ENCODE results near the gene C4BPA. TPM values are rescaled to one million over a fixed set of nuclear protein-coding genes. Genes with fewer than 3 reads are reported as not detected.

C4BPA gene
- total and polyA plus RNA-seq, 10 of the 15 experiments (the other 5 are each of a cell fraction or from before 2014, with no cell fraction given), result 0.31 TPM; not detected in 9

- TF ChIP-seq ATF2 (IDR thresholded peaks at IDR 0.05; ENCODE audit: low read length), result no peak
These were observed 47.9 kb downstream of the C4BPA start (continued) for GRCh38 chr1:207151920-207152319.

- Histone ChIP-seq H3K4me2 (ENCODE audit: control insufficient read depth, insufficient read depth) (no peak overlapping the region), H2AFZ (ENCODE audit: control insufficient read depth, low read depth, low read length) (no peak overlapping the region), H3K4me1 (ENCODE audit: control insufficient read depth, insufficient read depth, low read length) (no peaks in the 10 kb centered on the region), H3K4me3 (no peak overlapping the region), H3K9me3 (replicated peaks; ENCODE audit: control insufficient read depth, insufficient read depth, low read length) (peaks cover 1% of the 10 kb centered on the region; the same call in 1 of the 3 replicates), H3K9ac (ENCODE audit: control insufficient read depth, insufficient read depth, low read length) (no peak overlapping the region), H4K20me1 (ENCODE audit: control insufficient read depth, insufficient read depth) (no peaks in the 10 kb centered on the region), H3K36me3 (ENCODE audit: control insufficient read depth in 2 of 2, insufficient read depth in 2 of 2, low read length in 1 of 2) (no peaks in the 10 kb centered on the region), H3K79me2 (ENCODE audit: control insufficient read depth, insufficient read depth, low read length) (no peaks in the 10 kb centered on the region), H3K27me3 (replicated peaks in 1 of 2; ENCODE audit: control insufficient read depth in 2 of 2, insufficient read depth in 2 of 2, low read length in 1 of 2) (no peaks in the 10 kb centered on the region; a peak in 1 of 4 replicates), H3K27ac (ENCODE audit: control insufficient read depth, insufficient read depth) (no peak overlapping the region)
- RAD21 ChIA-PET (ENCODE audit: unreplicated experiment), result no interaction called here
- CTCF ChIA-PET, result interaction anchor here (0.7 kb wide), 1 partner anchor 370 kb away, joined by 3 read pairs; no protein-coding TSS in a partner anchor
- DNase-seq (ENCODE audit: low read depth, low spot score) (no peak), ATAC-seq (no peak), FAIRE-seq (no peak)
- 34% methylated on average over 5 of the region's 5 CpGs for WGBS (ENCODE audit: insufficient coverage, insufficient replicate concordance, low lambda C conversion rate, missing lambda C conversion rate)
- intact Hi-C loops (cut with micrococcal nuclease; ENCODE audit: unreplicated experiment) (no loop called here), in situ Hi-C loops (cut with MboI) (no loop called here)
- POLR2A ChIA-PET, result interaction anchor here (0.5 kb wide), 1 partner anchor 133 kb away, joined by 3 read pairs; no protein-coding TSS in a partner anchor
- no TSS peak for BruUV-seq (replicated peaks)
- TF ChIP-seq EP300 (IDR thresholded peaks at IDR 0.05; ENCODE audit: borderline replicate concordance in 1 of 2, control insufficient read depth in 1 of 2, low read depth in 2 of 2, low read length in 2 of 2) (no peak), MYB (IDR thresholded peaks at IDR 0.05; ENCODE audit: borderline replicate concordance, low read depth, low read length) (no peak), RCOR1 (conservative IDR thresholded peaks at IDR 0.05; ENCODE audit: low read depth, low read length) (no peak), GABPA (IDR thresholded peaks at IDR 0.05; ENCODE audit: low read depth) (0 out of 2 replicates have a peak, but pooled peaks have one; percentile 28), ZNF217 (IDR thresholded peaks at IDR 0.05) (no peak), CREM (IDR thresholded peaks at IDR 0.05; ENCODE audit: low read depth) (no peak), NR2C1 (IDR thresholded peaks at IDR 0.05) (0 out of 2 replicates have a peak, but pooled peaks have one; percentile 24), BCLAF1 (IDR thresholded peaks at IDR 0.05) (no peak), SIX5 (IDR thresholded peaks at IDR 0.05; ENCODE audit: low read depth, low read length, severe bottlenecking) (no peak), NFYA (IDR thresholded peaks at IDR 0.05; ENCODE audit: borderline replicate concordance, low read depth, low read length) (no peak), HSF1 (IDR thresholded peaks at IDR 0.05; ENCODE audit: low read depth, low read length) (no peak), NFXL1 (IDR thresholded peaks at IDR 0.05; ENCODE audit: borderline replicate concordance) (no peak), DPF2 (IDR thresholded peaks at IDR 0.05) (no peak), POLR2AphosphoS5 (IDR thresholded peaks at IDR 0.05; ENCODE audit: low read length) (no peak), ZNF24 (IDR thresholded peaks at IDR 0.05) (no peak)
- SMC1A ChIA-PET (ENCODE audit: uncharacterized antibody, unreplicated experiment), result no interaction called here
These were observed 48.9 kb downstream of the C4BPA start for GRCh38 chr1:207152792-207153468.
